ENCODE results near the gene HDAC4. TPM values are rescaled to one million over a fixed set of nuclear protein-coding genes. Genes with fewer than 3 reads are reported as not detected.

Gene HDAC4
- polyA plus RNA-seq, 1 experiment: 4.4 TPM

DNA sequence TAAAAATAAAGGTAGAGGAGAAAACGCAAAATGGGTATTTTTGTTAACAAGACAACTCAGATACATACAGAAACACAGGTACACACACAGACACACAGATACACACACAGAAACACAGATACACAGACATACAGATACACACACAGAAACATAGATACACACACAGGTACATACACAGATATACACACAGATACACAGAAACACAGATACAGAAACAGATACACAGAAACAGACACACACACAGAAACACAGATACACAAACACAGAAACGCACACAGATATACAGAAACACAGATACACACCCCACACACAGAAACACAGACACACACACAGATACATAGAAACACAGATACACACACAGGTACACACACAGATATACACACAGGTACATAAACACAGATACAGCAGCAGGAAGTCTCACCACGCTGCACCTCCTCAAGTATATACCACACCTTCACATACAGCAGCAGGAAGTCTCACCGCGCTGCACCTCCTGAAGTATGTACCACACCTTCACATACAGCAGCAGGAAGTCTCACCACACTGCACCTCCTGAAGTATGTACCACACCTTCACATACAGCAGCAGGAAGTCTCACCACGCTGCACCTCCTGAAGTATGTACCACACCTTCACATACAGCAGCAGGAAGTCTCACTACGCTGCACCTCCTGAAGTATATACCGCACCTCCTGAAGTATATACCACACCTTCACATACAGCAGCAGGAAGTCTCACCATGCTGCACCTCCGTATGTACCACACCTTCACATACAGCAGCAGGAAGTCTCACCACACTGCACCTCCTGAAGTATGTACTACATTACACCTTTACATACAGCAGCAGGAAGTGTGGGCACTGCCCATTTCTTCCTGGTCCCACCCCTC, 250.5 kb downstream of the HDAC4 start:
- H3K36me3 ChIP-seq (ENCODE audit: control insufficient read depth, insufficient read depth, low read length): peaks cover 5% of the 10 kb centered on the region
- TF ChIP-seq, protein P1, sequence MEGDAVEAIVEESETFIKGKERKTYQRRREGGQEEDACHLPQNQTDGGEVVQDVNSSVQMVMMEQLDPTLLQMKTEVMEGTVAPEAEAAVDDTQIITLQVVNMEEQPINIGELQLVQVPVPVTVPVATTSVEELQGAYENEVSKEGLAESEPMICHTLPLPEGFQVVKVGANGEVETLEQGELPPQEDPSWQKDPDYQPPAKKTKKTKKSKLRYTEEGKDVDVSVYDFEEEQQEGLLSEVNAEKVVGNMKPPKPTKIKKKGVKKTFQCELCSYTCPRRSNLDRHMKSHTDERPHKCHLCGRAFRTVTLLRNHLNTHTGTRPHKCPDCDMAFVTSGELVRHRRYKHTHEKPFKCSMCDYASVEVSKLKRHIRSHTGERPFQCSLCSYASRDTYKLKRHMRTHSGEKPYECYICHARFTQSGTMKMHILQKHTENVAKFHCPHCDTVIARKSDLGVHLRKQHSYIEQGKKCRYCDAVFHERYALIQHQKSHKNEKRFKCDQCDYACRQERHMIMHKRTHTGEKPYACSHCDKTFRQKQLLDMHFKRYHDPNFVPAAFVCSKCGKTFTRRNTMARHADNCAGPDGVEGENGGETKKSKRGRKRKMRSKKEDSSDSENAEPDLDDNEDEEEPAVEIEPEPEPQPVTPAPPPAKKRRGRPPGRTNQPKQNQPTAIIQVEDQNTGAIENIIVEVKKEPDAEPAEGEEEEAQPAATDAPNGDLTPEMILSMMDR (IDR thresholded peaks at IDR 0.05; ENCODE audit: insufficient read depth, low read depth, low read length): no peak
- H3K4me3 ChIP-seq (ENCODE audit: low read depth, low read length): no peak overlapping the region
- DNase-seq (ENCODE audit: low read depth): no peak
- POLR2A ChIA-PET: no interaction called here
- H3K27me3 ChIP-seq (ENCODE audit: control insufficient read depth, insufficient read depth, low read length): no peaks in the 10 kb centered on the region
- CTCF ChIA-PET: no interaction called here

DNA sequence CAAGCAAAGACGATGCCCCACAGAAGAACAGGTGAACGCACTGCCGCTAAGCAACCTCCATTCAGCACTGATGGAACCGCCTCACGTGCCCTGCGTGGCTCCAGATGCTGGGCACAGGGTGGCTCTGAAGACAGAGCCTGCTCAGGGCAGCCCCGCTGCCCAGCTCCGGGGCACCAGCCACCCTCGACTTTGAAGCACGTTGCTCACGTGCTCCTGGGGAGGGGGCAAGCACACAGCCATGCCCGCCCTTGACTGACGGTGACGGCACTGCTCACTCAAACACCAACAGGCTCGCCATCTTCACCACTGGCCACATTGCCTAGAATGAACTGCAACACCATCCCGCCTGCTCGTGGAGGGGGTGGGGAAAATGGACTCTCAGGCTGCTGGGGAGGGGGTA, 251.3 kb downstream of the HDAC4 start:
- Histone ChIP-seq H3K36me3 (ENCODE audit: control insufficient read depth, insufficient read depth, low read length) (peaks cover 4% of the 10 kb centered on the region), H3K4me3 (ENCODE audit: low read depth, low read length) (no peak overlapping the region), H3K27me3 (ENCODE audit: control insufficient read depth, insufficient read depth, low read length) (no peaks in the 10 kb centered on the region)
- ChIA-PET POLR2A (interaction anchor here (0.6 kb wide), 1 partner anchor 73 kb away, joined by 11 read pairs; no protein-coding TSS in a partner anchor), CTCF (no interaction called here)
- DNase-seq (ENCODE audit: low read depth): no peak
- TF ChIP-seq, protein P1 (IDR thresholded peaks at IDR 0.05; ENCODE audit: insufficient read depth, low read depth, low read length): no peak

- peaks cover 1% of the 10 kb centered on the region for H3K36me3 ChIP-seq (ENCODE audit: control insufficient read depth, insufficient read depth, low read length)
- TF ChIP-seq, protein P1 (IDR thresholded peaks at IDR 0.05; ENCODE audit: insufficient read depth, low read depth, low read length): no peak
- POLR2A ChIA-PET: no interaction called here
- CTCF ChIA-PET: no interaction called here
- no peaks in the 10 kb centered on the region for H3K27me3 ChIP-seq (ENCODE audit: control insufficient read depth, insufficient read depth, low read length)
- no peak for DNase-seq (ENCODE audit: low read depth)
- H3K4me3 ChIP-seq (ENCODE audit: low read depth, low read length): no peak overlapping the region
Observed at GRCh38 chr2:239148495-239149200, 252.2 kb downstream of the HDAC4 start.

GRCh38 chr2:239147376-239147775, 253.4 kb downstream of the HDAC4 start:
- TF ChIP-seq, protein P1 (IDR thresholded peaks at IDR 0.05; ENCODE audit: insufficient read depth, low read depth, low read length): no peak
- H3K36me3 ChIP-seq (ENCODE audit: control insufficient read depth, insufficient read depth, low read length): peaks cover 5% of the 10 kb centered on the region
- ChIA-PET CTCF (no interaction called here), POLR2A (no interaction called here)
- no peak for DNase-seq (ENCODE audit: low read depth)
- no peaks in the 10 kb centered on the region for H3K27me3 ChIP-seq (ENCODE audit: control insufficient read depth, insufficient read depth, low read length)
- no peak overlapping the region for H3K4me3 ChIP-seq (ENCODE audit: low read depth, low read length)

DNA sequence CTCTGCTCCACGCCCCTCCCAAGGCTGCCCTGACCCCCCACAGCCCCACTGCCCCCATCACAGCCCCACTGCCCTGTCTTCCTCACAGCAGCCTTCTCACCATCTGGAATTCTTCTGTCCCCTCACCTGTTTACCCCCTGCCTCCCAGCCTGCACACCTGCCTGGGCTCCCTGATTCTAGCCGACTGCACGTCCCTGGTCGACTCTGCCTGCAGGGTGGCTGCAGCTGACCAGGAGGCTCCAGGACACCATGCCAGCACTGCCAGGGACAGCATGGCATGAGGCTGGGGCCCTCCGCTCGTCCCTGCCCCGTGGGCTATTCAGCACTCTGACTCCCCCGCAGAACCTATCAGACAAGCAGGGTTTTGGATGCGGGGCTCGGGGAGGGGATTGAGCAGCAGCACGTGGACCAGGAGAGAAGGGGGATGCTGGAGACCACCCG, 254.1 kb downstream of the HDAC4 start:
- peaks cover 6% of the 10 kb centered on the region for H3K36me3 ChIP-seq (ENCODE audit: control insufficient read depth, insufficient read depth, low read length)
- H3K27me3 ChIP-seq (ENCODE audit: control insufficient read depth, insufficient read depth, low read length): no peaks in the 10 kb centered on the region
- H3K4me3 ChIP-seq (ENCODE audit: low read depth, low read length): no peak overlapping the region
- DNase-seq (ENCODE audit: low read depth): no peak
- POLR2A ChIA-PET: no interaction called here
- CTCF ChIA-PET: no interaction called here
- TF ChIP-seq, protein P1 (IDR thresholded peaks at IDR 0.05; ENCODE audit: insufficient read depth, low read depth, low read length): no peak
